ENCODE measurements around the gene ZNF750. TPM values are rescaled to one million over a fixed set of nuclear protein-coding genes. Genes with fewer than 3 reads are reported as not detected.

Gene ZNF750
- total and polyA plus RNA-seq, 2 donors (not counting 3 experiments of a cell fraction or from before 2014, with no cell fraction given) = 0.15 to 0.80 TPM

GRCh38 chr17:82789051-82789592 is 50.7 kb downstream of the ZNF750 start:
- Histone ChIP-seq H2AFZ (ENCODE audit: low read depth, low read length) (no peak overlapping the region), H3K36me3 (ENCODE audit: control insufficient read depth in 2 of 2, extremely low read depth in 1 of 2, insufficient read depth in 2 of 2, low read length in 2 of 2) (peaks cover 0 to 2% of the 10 kb centered on the region in 2 experiments), H3K9me3 (replicated peaks; ENCODE audit: control insufficient read depth, insufficient read depth, low read length) (no peaks in the 10 kb centered on the region), H3K27me3 (ENCODE audit: control insufficient read depth in 2 of 2, insufficient read depth in 2 of 2, low read length in 2 of 2) (no peaks in the 10 kb centered on the region), H3K27ac (ENCODE audit: insufficient read depth, low read depth, low read length) (no peak overlapping the region), H4K20me1 (replicated peaks; ENCODE audit: control insufficient read depth, extremely low read depth, insufficient read depth, low read length) (no peaks in the 10 kb centered on the region), H3K9me1 (replicated peaks; ENCODE audit: control insufficient read depth, extremely low read depth, insufficient read depth, low read length) (no peaks in the 10 kb centered on the region), H3K4me3 (replicated peaks in 1 of 3; ENCODE audit: insufficient read depth in 1 of 3, low read depth in 1 of 3, low read length in 3 of 3) (no peak overlapping the region), H3K4me1 (ENCODE audit: control insufficient read depth, extremely low read depth, insufficient read depth, low read length) (no peaks in the 10 kb centered on the region), H3K9ac (replicated peaks; ENCODE audit: extremely low read depth, insufficient read depth, low read length) (no peak overlapping the region), H3K79me2 (ENCODE audit: control insufficient read depth, insufficient read depth, low read length) (peaks cover 2% of the 10 kb centered on the region), H3K4me2 (ENCODE audit: insufficient read depth, low read length) (no peak overlapping the region)
- ChIA-PET CTCF (interaction anchor here (0.8 to 1.1 kb wide), 3 partner anchors 14 to 124 kb away, joined by 3 read pairs; no protein-coding TSS in a partner anchor), POLR2A (no interaction called here)
- FAIRE-seq (no peak), DNase-seq (ENCODE audit: low read depth, low spot score) (no peak)
- intact Hi-C loops (cut with micrococcal nuclease) = no loop called here
- dilution Hi-C loops (cut with MboI; ENCODE audit: extremely low pct_ligation_motif_present, low sequenced_read_pairs) = no loop called here
- TF ChIP-seq POLR2AphosphoS5 (IDR thresholded peaks at IDR 0.05; ENCODE audit: insufficient read depth, low read depth, low read length) = no peak
- no peak for TF ChIP-seq POLR2A (IDR thresholded peaks at IDR 0.05; ENCODE audit: low read depth, low read length)
- no peak for TF ChIP-seq MYC (IDR thresholded peaks at IDR 0.05; ENCODE audit: low read depth, low read length)
- TF ChIP-seq, protein P1, sequence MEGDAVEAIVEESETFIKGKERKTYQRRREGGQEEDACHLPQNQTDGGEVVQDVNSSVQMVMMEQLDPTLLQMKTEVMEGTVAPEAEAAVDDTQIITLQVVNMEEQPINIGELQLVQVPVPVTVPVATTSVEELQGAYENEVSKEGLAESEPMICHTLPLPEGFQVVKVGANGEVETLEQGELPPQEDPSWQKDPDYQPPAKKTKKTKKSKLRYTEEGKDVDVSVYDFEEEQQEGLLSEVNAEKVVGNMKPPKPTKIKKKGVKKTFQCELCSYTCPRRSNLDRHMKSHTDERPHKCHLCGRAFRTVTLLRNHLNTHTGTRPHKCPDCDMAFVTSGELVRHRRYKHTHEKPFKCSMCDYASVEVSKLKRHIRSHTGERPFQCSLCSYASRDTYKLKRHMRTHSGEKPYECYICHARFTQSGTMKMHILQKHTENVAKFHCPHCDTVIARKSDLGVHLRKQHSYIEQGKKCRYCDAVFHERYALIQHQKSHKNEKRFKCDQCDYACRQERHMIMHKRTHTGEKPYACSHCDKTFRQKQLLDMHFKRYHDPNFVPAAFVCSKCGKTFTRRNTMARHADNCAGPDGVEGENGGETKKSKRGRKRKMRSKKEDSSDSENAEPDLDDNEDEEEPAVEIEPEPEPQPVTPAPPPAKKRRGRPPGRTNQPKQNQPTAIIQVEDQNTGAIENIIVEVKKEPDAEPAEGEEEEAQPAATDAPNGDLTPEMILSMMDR (IDR thresholded peaks at IDR 0.05; ENCODE audit: extremely low read depth in 1 of 2, insufficient read depth in 1 of 2, low read depth in 1 of 2, low read length in 2 of 2) = no peak
- BruUV-seq (replicated peaks) = no TSS peak

GRCh38 chr17:82788206-82789001 is 51.4 kb downstream of the ZNF750 start:
- TF ChIP-seq, protein P1 (IDR thresholded peaks at IDR 0.05; ENCODE audit: extremely low read depth in 1 of 2, insufficient read depth in 1 of 2, low read depth in 1 of 2, low read length in 2 of 2) = no peak
- TF ChIP-seq, protein P2, sequence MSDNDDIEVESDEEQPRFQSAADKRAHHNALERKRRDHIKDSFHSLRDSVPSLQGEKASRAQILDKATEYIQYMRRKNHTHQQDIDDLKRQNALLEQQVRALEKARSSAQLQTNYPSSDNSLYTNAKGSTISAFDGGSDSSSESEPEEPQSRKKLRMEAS (IDR thresholded peaks at IDR 0.05; ENCODE audit: insufficient read depth, insufficient read length) = no peak
- no peak for TF ChIP-seq EZH2 (IDR thresholded peaks at IDR 0.05; ENCODE audit: borderline replicate concordance, low read depth, low read length, severe bottlenecking)
- TF ChIP-seq MYC (IDR thresholded peaks at IDR 0.05; ENCODE audit: low read depth, low read length) = no peak
- no peak for TF ChIP-seq POLR2A (IDR thresholded peaks at IDR 0.05; ENCODE audit: low read depth, low read length)
- no peak for TF ChIP-seq POLR2AphosphoS5 (IDR thresholded peaks at IDR 0.05; ENCODE audit: insufficient read depth, low read depth, low read length)
- no peak for TF ChIP-seq FOS (IDR thresholded peaks at IDR 0.05; ENCODE audit: borderline replicate concordance, insufficient read depth, low read length)
- TF ChIP-seq GATA2 (IDR thresholded peaks at IDR 0.05; ENCODE audit: insufficient read depth, insufficient read length, low read depth, low read length) = no peak
- no peak for TF ChIP-seq JUN (IDR thresholded peaks at IDR 0.05; ENCODE audit: borderline replicate concordance, insufficient read depth, insufficient read length, low read depth)
- no TSS peak for BruUV-seq (replicated peaks)

More at GRCh38 chr17:82788206-82789001, 51.4 kb downstream of the ZNF750 start:
- Histone ChIP-seq H3K9ac (replicated peaks; ENCODE audit: extremely low read depth, insufficient read depth, low read length) (no peak overlapping the region), H3K9me1 (replicated peaks; ENCODE audit: control insufficient read depth, extremely low read depth, insufficient read depth, low read length) (no peaks in the 10 kb centered on the region), H3K9me3 (replicated peaks; ENCODE audit: control insufficient read depth, insufficient read depth, low read length) (no peaks in the 10 kb centered on the region), H4K20me1 (replicated peaks; ENCODE audit: control insufficient read depth, extremely low read depth, insufficient read depth, low read length) (no peaks in the 10 kb centered on the region), H2AFZ (ENCODE audit: low read depth, low read length) (no peak overlapping the region), H3K27me3 (ENCODE audit: control insufficient read depth in 2 of 2, insufficient read depth in 2 of 2, low read length in 2 of 2) (no peaks in the 10 kb centered on the region), H3K27ac (ENCODE audit: insufficient read depth, low read depth, low read length) (no peak overlapping the region), H3K4me2 (ENCODE audit: insufficient read depth, low read length) (no peak overlapping the region), H3K4me1 (ENCODE audit: control insufficient read depth, extremely low read depth, insufficient read depth, low read length) (no peaks in the 10 kb centered on the region), H3K36me3 (ENCODE audit: control insufficient read depth in 2 of 2, extremely low read depth in 1 of 2, insufficient read depth in 2 of 2, low read length in 2 of 2) (peaks cover 2 to 4% of the 10 kb centered on the region in 2 experiments), H3K79me2 (ENCODE audit: control insufficient read depth, insufficient read depth, low read length) (peaks cover 2% of the 10 kb centered on the region), H3K4me3 (replicated peaks in 1 of 3; ENCODE audit: insufficient read depth in 1 of 3, low read depth in 1 of 3, low read length in 3 of 3) (no peak overlapping the region)
- intact Hi-C loops (cut with micrococcal nuclease) (no loop called here), dilution Hi-C loops (cut with MboI; ENCODE audit: extremely low pct_ligation_motif_present, low sequenced_read_pairs) (no loop called here)
- CTCF ChIA-PET = interaction anchor here (1.1 kb wide), 2 partner anchors 13 to 88 kb away, joined by 3 read pairs; no protein-coding TSS in a partner anchor
- FAIRE-seq (no peak), DNase-seq (ENCODE audit: low read depth, low spot score) (no peak)
- POLR2A ChIA-PET = no interaction called here
